ENCODE data around the gene OSBPL6. TPM values are rescaled to one million over a fixed set of nuclear protein-coding genes. Genes with fewer than 3 reads are reported as not detected.

Gene OSBPL6
- total and polyA plus RNA-seq, 4 donors, result 1.3 to 3.3 (median 2.2) TPM

DNA sequence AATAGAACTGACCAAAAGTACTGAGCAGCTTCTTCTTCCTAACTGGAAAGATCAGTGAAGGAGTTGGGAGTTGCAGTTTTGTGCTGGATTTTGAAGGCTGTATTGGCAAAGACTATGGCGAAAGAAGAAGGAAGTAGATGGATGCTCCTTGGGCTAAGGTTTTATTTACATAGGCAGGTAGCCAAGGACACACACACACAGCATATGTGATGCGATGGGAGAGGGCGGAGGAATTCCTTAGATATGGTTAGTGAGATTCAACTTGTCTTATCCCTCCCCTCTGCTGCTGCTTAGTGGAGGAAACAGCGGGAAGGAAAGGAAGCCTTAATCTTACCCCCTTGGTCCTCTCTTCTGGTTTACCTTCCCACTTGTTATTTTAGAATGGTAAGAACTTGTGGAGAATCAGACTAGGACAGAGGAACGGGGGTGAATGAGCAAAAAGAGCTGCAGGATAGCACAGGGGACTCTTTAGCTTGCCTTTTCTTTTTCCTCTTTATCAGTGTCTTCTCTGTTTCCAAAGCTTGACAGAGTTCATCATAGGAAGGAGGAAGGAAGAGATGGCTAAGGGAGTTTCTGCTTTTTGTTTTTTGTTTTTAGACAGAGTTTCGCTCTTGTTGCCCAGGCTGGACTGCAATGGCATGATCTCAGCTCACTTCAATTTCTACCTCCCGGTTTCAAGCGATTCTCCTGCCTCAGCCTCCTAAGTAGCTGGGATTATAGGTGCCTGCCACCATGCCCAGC, 87.9 kb downstream of the OSBPL6 start (continued):
- TF ChIP-seq HNF4A (conservative IDR thresholded peaks at IDR 0.05) (no peak), TAF1 (conservative IDR thresholded peaks at IDR 0.05) (no peak), JUND (IDR thresholded peaks at IDR 0.05) (no peak)
- TF ChIP-seq, protein P1, sequence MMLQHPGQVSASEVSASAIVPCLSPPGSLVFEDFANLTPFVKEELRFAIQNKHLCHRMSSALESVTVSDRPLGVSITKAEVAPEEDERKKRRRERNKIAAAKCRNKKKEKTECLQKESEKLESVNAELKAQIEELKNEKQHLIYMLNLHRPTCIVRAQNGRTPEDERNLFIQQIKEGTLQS (IDR thresholded peaks at IDR 0.05), result no peak

DNA sequence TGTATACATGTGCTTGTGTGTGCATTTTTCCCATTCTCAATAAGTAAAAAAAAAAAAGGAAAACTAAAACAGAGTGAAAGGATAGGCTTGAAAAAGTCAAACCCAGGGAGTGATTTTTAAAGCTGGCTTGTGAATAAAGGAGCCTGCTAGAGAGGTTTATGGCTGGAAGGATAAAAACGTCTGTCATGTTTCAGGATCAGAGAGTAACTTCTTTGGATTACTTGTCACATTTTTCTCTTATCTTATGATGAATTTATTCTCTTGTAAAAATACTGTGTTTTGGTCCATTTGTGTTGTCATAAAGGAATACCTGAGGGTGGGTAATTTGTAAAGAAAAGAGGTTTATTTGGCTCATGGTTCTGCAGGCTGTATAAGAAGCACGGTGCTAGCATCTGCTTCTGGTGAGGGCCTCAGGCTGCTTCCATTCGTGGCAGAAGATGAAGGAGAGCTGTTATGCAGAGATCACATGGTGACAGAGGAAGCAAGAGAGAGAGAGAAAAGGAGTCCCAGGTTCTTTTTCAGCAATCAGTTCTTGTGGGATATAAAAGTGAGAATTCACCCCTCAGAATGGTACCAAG, 89.1 kb downstream of the OSBPL6 start:
- Histone ChIP-seq H3K4me3 (ENCODE audit: low read depth in 1 of 3, low read length in 3 of 3) (no peak overlapping the region), H3K9me3 (ENCODE audit: control insufficient read depth in 4 of 4, low read length in 3 of 4) (no peaks in the 10 kb centered on the region), H3K4me1 (ENCODE audit: control insufficient read depth in 4 of 4, insufficient read depth in 4 of 4, low read length in 3 of 4) (peaks cover 0 to 20% (median 11%) of the 10 kb centered on the region in 4 donors), H3K27ac (ENCODE audit: low read depth in 1 of 2, low read length in 2 of 2) (no peak overlapping the region), H3K9ac (ENCODE audit: low read depth in 1 of 2, low read length in 2 of 2) (no peak overlapping the region), H3K27me3 (ENCODE audit: control insufficient read depth in 4 of 4, insufficient read depth in 4 of 4, low read length in 3 of 4) (no peaks in the 10 kb centered on the region), H3K36me3 (ENCODE audit: control insufficient read depth in 4 of 4, insufficient read depth in 3 of 4, low read depth in 1 of 4, low read length in 3 of 4) (no peaks in the 10 kb centered on the region)
- TF ChIP-seq, protein P2, sequence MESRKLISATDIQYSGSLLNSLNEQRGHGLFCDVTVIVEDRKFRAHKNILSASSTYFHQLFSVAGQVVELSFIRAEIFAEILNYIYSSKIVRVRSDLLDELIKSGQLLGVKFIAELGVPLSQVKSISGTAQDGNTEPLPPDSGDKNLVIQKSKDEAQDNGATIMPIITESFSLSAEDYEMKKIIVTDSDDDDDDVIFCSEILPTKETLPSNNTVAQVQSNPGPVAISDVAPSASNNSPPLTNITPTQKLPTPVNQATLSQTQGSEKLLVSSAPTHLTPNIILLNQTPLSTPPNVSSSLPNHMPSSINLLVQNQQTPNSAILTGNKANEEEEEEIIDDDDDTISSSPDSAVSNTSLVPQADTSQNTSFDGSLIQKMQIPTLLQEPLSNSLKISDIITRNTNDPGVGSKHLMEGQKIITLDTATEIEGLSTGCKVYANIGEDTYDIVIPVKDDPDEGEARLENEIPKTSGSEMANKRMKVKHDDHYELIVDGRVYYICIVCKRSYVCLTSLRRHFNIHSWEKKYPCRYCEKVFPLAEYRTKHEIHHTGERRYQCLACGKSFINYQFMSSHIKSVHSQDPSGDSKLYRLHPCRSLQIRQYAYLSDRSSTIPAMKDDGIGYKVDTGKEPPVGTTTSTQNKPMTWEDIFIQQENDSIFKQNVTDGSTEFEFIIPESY (IDR thresholded peaks at IDR 0.05), result no peak
- TF ChIP-seq, protein P3, sequence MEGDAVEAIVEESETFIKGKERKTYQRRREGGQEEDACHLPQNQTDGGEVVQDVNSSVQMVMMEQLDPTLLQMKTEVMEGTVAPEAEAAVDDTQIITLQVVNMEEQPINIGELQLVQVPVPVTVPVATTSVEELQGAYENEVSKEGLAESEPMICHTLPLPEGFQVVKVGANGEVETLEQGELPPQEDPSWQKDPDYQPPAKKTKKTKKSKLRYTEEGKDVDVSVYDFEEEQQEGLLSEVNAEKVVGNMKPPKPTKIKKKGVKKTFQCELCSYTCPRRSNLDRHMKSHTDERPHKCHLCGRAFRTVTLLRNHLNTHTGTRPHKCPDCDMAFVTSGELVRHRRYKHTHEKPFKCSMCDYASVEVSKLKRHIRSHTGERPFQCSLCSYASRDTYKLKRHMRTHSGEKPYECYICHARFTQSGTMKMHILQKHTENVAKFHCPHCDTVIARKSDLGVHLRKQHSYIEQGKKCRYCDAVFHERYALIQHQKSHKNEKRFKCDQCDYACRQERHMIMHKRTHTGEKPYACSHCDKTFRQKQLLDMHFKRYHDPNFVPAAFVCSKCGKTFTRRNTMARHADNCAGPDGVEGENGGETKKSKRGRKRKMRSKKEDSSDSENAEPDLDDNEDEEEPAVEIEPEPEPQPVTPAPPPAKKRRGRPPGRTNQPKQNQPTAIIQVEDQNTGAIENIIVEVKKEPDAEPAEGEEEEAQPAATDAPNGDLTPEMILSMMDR (IDR thresholded peaks at IDR 0.05; ENCODE audit: low read depth, low read length, missing input control), result no peak
- TF ChIP-seq HNF4G (IDR thresholded peaks at IDR 0.05) (no peak), SP1 (IDR thresholded peaks at IDR 0.05) (no peak), EGR1 (IDR thresholded peaks at IDR 0.05; ENCODE audit: low read depth in 2 of 2) (no peak), GABPA (IDR thresholded peaks at IDR 0.05 in 1 of 2, conservative IDR thresholded peaks at IDR 0.05 in 1 of 2) (no peak), FOXA2 (IDR thresholded peaks at IDR 0.05) (no peak), FOXA1 (IDR thresholded peaks at IDR 0.05) (no peak), HNF4A (conservative IDR thresholded peaks at IDR 0.05) (no peak), JUND (IDR thresholded peaks at IDR 0.05) (no peak), YY1 (IDR thresholded peaks at IDR 0.05) (no peak), RAD21 (IDR thresholded peaks at IDR 0.05) (no peak), TAF1 (conservative IDR thresholded peaks at IDR 0.05) (no peak), NR2F2 (IDR thresholded peaks at IDR 0.05) (no peak), RXRA (IDR thresholded peaks at IDR 0.05) (no peak)
- TF ChIP-seq, protein P4, sequence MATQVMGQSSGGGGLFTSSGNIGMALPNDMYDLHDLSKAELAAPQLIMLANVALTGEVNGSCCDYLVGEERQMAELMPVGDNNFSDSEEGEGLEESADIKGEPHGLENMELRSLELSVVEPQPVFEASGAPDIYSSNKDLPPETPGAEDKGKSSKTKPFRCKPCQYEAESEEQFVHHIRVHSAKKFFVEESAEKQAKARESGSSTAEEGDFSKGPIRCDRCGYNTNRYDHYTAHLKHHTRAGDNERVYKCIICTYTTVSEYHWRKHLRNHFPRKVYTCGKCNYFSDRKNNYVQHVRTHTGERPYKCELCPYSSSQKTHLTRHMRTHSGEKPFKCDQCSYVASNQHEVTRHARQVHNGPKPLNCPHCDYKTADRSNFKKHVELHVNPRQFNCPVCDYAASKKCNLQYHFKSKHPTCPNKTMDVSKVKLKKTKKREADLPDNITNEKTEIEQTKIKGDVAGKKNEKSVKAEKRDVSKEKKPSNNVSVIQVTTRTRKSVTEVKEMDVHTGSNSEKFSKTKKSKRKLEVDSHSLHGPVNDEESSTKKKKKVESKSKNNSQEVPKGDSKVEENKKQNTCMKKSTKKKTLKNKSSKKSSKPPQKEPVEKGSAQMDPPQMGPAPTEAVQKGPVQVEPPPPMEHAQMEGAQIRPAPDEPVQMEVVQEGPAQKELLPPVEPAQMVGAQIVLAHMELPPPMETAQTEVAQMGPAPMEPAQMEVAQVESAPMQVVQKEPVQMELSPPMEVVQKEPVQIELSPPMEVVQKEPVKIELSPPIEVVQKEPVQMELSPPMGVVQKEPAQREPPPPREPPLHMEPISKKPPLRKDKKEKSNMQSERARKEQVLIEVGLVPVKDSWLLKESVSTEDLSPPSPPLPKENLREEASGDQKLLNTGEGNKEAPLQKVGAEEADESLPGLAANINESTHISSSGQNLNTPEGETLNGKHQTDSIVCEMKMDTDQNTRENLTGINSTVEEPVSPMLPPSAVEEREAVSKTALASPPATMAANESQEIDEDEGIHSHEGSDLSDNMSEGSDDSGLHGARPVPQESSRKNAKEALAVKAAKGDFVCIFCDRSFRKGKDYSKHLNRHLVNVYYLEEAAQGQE (IDR thresholded peaks at IDR 0.05), result no peak
- TF ChIP-seq, protein P5, sequence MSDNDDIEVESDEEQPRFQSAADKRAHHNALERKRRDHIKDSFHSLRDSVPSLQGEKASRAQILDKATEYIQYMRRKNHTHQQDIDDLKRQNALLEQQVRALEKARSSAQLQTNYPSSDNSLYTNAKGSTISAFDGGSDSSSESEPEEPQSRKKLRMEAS (IDR thresholded peaks at IDR 0.05), result no peak
- TF ChIP-seq, protein P1 (IDR thresholded peaks at IDR 0.05), result no peak
- 85% methylated on average over 3 of the region's 3 CpGs for WGBS
- DNase-seq (ENCODE audit: low spot score), result no peak

Data from liver (tissue), 9 donors.